Ovary (tissue), 3 donors: Measurements from ENCODE around the gene ROPN1B.
"Not testable (repeated sequence)": the region's sequence is repeated elsewhere in the genome, so short reads cannot be mapped to it uniquely, and the experiment has no call there.

Source experiments
- EP300 ChIP-seq: sonication (generic); formaldehyde crosslinking; IDR thresholded peaks from one replicate; pipeline ENCODE4 v1.6.1; 2017; ENCODE audit warnings: antibody characterized with exemption
- POLR2A ChIP-seq: fragments of 450-650 bp; IDR thresholded peaks from one replicate; pipeline ENCODE4 v1.6.1; 2017; ENCODE audit warnings: antibody characterized with exemption, mild to moderate bottlenecking, moderate library complexity
- TF ChIP-seq, protein P1 (sequence below), 3 donors: fragments of 450-650 bp in 2 of 3; fragments of 200-600 bp in 1 of 3; IDR thresholded peaks; one replicate each; pipeline versions ENCODE4 v1.5.1 to v1.8.0; 2016 to 2022; ENCODE audit warnings: antibody characterized with exemption in 3 of 3, mild to moderate bottlenecking in 1 of 3
- donor health status: DM: no; HTN: no; CAD: no.

DNA sequence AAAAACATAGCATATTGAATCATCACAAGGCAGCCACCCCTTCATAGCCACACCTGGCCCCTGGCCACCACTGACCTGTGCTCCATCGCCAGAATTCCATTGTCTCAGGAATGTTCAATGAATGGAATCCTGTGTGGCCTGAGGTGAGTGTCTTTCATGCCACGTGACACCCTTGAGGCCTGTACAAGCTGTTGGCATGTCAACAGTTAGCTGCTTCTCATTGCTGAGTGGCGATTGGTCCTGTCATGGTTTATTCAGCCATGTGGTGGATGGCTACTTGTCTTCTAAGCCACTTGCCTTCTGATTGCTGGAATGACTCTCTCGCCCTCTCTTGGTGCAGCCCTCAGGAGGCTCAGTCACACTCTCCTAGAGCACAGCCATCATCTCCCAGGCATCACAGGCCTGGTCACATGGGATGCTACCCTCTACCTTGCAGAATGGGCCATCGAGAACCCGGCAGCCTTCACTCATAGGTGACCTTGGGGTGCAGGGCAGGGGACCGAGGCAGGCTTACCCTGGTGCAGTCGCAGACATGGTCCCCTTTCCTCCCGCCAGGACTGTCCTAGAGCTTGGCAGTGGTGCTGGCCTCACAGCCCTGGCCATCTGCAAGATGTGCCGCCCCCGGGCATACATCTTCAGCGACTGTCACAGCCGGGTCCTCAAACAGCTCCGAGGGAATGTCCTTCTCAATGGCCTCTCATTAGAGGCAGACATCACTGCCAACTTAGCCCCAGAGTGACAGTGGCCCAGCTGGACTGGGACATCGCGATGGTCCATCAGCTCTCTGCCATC is 45.5 kb upstream of the ROPN1B start:
- TF ChIP-seq EP300, POLR2A: not testable (repeated sequence)
- TF ChIP-seq, protein P1, sequence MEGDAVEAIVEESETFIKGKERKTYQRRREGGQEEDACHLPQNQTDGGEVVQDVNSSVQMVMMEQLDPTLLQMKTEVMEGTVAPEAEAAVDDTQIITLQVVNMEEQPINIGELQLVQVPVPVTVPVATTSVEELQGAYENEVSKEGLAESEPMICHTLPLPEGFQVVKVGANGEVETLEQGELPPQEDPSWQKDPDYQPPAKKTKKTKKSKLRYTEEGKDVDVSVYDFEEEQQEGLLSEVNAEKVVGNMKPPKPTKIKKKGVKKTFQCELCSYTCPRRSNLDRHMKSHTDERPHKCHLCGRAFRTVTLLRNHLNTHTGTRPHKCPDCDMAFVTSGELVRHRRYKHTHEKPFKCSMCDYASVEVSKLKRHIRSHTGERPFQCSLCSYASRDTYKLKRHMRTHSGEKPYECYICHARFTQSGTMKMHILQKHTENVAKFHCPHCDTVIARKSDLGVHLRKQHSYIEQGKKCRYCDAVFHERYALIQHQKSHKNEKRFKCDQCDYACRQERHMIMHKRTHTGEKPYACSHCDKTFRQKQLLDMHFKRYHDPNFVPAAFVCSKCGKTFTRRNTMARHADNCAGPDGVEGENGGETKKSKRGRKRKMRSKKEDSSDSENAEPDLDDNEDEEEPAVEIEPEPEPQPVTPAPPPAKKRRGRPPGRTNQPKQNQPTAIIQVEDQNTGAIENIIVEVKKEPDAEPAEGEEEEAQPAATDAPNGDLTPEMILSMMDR (IDR thresholded peaks at IDR 0.05): not testable (repeated sequence)
